Tibial nerve (tissue), 4 donors: ENCODE data around the gene AMPD2. TPM values are rescaled to one million over a fixed set of nuclear protein-coding genes. Genes with fewer than 3 reads are reported as not detected.

Source experiments
- DNase-seq, 2 donors: peaks; one replicate each; pipeline ENCODE4 v3.0.0-alpha.2; 2019; ENCODE audit warnings: low spot score in 2 of 2
- H3K27ac ChIP-seq, 4 donors: fragments of 200-600 bp; sonication (generic) in 3 of 4; one replicate each; pipeline ENCODE4 v1.5.1; 2017 to 2019; ENCODE audit warnings: mild to moderate bottlenecking in 1 of 4
- H3K27me3 ChIP-seq, 2 donors: fragments of 200-600 bp; sonication (generic) in 1 of 2; one replicate each; pipeline versions ENCODE4 v1.5.1 to v1.6.0; 2017 to 2019
- H3K36me3 ChIP-seq, 3 donors: fragments of 200-600 bp; sonication (generic); one replicate each; pipeline ENCODE4 v1.5.1; 2018 to 2019
- H3K4me1 ChIP-seq, 4 donors: fragments of 200-600 bp; sonication (generic) in 3 of 4; one replicate each; pipeline ENCODE4 v1.5.1; 2017 to 2019
- H3K4me3 ChIP-seq, 4 donors: fragments of 200-600 bp; sonication (generic) in 3 of 4; one replicate each; pipeline ENCODE4 v1.5.1; 2017 to 2019; ENCODE audit warnings: mild to moderate bottlenecking in 1 of 4, moderate library complexity in 1 of 4
- H3K9me3 ChIP-seq, 4 donors: fragments of 200-600 bp; sonication (generic) in 3 of 4; one replicate each; pipeline ENCODE4 v1.5.1; 2017 to 2019
- CTCF ChIP-seq, 5 experiments: fragments of 200-600 bp in 3 of 5; fragments of 450-650 bp in 2 of 5; sonication (generic) in 3 of 5; IDR thresholded peaks; one replicate each; pipeline ENCODE4 v1.5.1; 2016 to 2019; ENCODE audit warnings: antibody characterized with exemption in 5 of 5, mild to moderate bottlenecking in 3 of 5, moderate library complexity in 2 of 5
- EP300 ChIP-seq, 2 donors: sonication (generic); formaldehyde crosslinking; IDR thresholded peaks; one replicate each; pipeline ENCODE4 v1.6.1; 2017; ENCODE audit warnings: antibody characterized with exemption in 2 of 2, mild to moderate bottlenecking in 1 of 2
- POLR2A ChIP-seq, 2 donors: fragments of 450-650 bp; IDR thresholded peaks; one replicate each; pipeline ENCODE4 v1.6.1; 2017; ENCODE audit warnings: antibody characterized with exemption in 2 of 2, mild to moderate bottlenecking in 2 of 2, moderate library complexity in 2 of 2
- WGBS, 2 donors: methylation state at CpG; one replicate each; pipeline ENCODE4 v1.1.5; 2018; 5-methylcytosine and 5-hydroxymethylcytosine counted together
- total RNA-seq, 4 donors: library from RNA; depleted of rRNA; stranded (reverse); fragments of >200 nt; gene quantifications; one replicate each; pipeline ENCODE4 v1.1.0, GENCODE V29; 2016

The AMPD2 gene
- total RNA-seq, 4 donors from 2014 or later, result 70.6 to 113 (median 94.7) TPM

GRCh38 chr1:109609881-109610280, 9.8 kb upstream of the AMPD2 start:
- Histone ChIP-seq H3K36me3 (no peaks in the 10 kb centered on the region), H3K4me3 (no peak overlapping the region), H3K27me3 (no peaks in the 10 kb centered on the region), H3K27ac (no peak overlapping the region), H3K4me1 (no peaks in the 10 kb centered on the region), H3K9me3 (no peaks in the 10 kb centered on the region)
- 94 to 97% methylated on average over 3 of the region's 3 CpGs for WGBS, 2 donors
- no peak for DNase-seq
- TF ChIP-seq CTCF (IDR thresholded peaks at IDR 0.05) (no peak), POLR2A (IDR thresholded peaks at IDR 0.05) (no peak), EP300 (IDR thresholded peaks at IDR 0.05) (no peak)

GRCh38 chr1:109610609-109611307, 8.9 kb upstream of the AMPD2 start:
- DNase-seq, result no peak
- Histone ChIP-seq H3K9me3 (no peaks in the 10 kb centered on the region), H3K4me1 (no peaks in the 10 kb centered on the region), H3K4me3 (no peak overlapping the region), H3K27ac (no peak overlapping the region), H3K36me3 (no peaks in the 10 kb centered on the region), H3K27me3 (no peaks in the 10 kb centered on the region)
- TF ChIP-seq CTCF (IDR thresholded peaks at IDR 0.05) (no peak), POLR2A (IDR thresholded peaks at IDR 0.05) (no peak)
- WGBS, 2 donors, result 75 to 84% methylated on average over 3 of the region's 3 CpGs

- Histone ChIP-seq H3K4me1 (no peaks in the 10 kb centered on the region), H3K9me3 (no peaks in the 10 kb centered on the region), H3K4me3 (no peak overlapping the region), H3K27ac (no peak overlapping the region), H3K36me3 (no peaks in the 10 kb centered on the region), H3K27me3 (no peaks in the 10 kb centered on the region)
- TF ChIP-seq EP300 (IDR thresholded peaks at IDR 0.05) (no peak), POLR2A (IDR thresholded peaks at IDR 0.05) (no peak), CTCF (IDR thresholded peaks at IDR 0.05) (no peak)
- WGBS, 2 donors, result 89 to 94% methylated on average over 13 of the region's 13 CpGs
- no peak for DNase-seq
These were observed 8.2 kb upstream of the AMPD2 start for GRCh38 chr1:109611308-109611990.

GRCh38 chr1:109613361-109614147, 6.1 kb upstream of the AMPD2 start:
- 39 to 54% methylated on average over 7 of the region's 7 CpGs for WGBS, 2 donors
- TF ChIP-seq CTCF (IDR thresholded peaks at IDR 0.05) (no peak), EP300 (IDR thresholded peaks at IDR 0.05) (no peak)
- Histone ChIP-seq H3K27me3 (no peaks in the 10 kb centered on the region), H3K4me1 (peaks cover 0 to 15% (median 5%) of the 10 kb centered on the region in 4 donors), H3K9me3 (no peaks in the 10 kb centered on the region), H3K27ac (no peak overlapping the region), H3K36me3 (no peaks in the 10 kb centered on the region), H3K4me3 (no peak overlapping the region)
- DNase-seq, result no peak

GRCh38 chr1:109615879-109616278, 3.8 kb upstream of the AMPD2 start:
- no peak for DNase-seq
- H3K27ac ChIP-seq, result peak overlapping the region in 1 of 4 donors; percentile 68
- no peaks in the 10 kb centered on the region for H3K27me3 ChIP-seq
- TF ChIP-seq CTCF (IDR thresholded peaks at IDR 0.05), result no peak
- peak in 1 of 2 donors; percentile 58 for TF ChIP-seq EP300 (IDR thresholded peaks at IDR 0.05)
- whole genome bisulfite sequencing, 2 donors, result 54 to 65% methylated on average over 3 of the region's 3 CpGs
- H3K36me3 ChIP-seq, result no peaks in the 10 kb centered on the region
- H3K4me1 ChIP-seq, result peaks cover 0 to 31% (median 10%) of the 10 kb centered on the region in 4 donors
- H3K9me3 ChIP-seq, result no peaks in the 10 kb centered on the region
- H3K4me3 ChIP-seq, result no peak overlapping the region
